B cell (primary cell): ENCODE data around the gene FADS1. TPM values are rescaled to one million over a fixed set of nuclear protein-coding genes. Genes with fewer than 3 reads are reported as not detected.

Source experiments
- ATAC-seq: fragments of 200-7000 bp; cut with Tn5 transposase; one replicate; pipeline ENCODE4 v1.10.0; 2021; ENCODE audit warnings: low read depth, mild to moderate bottlenecking, moderate number of reproducible peaks, moderate library complexity
- CTCF ChIA-PET: fragments of 350-600 bp; sonication (Branson Sonifier 250); formaldehyde crosslinking; loops from one replicate; lab custom pipeline; 2021; ENCODE audit warnings: antibody characterized with exemption, inconsistent platforms; lab: Charles Lee
- POLR2A ChIA-PET: fragments of 350-600 bp; sonication (Branson Sonifier 250); formaldehyde crosslinking; loops from one replicate; lab custom pipeline; 2021; ENCODE audit warnings: antibody characterized with exemption; lab: Charles Lee
- DNase-seq: peaks from one replicate; pipeline ENCODE4 v3.0.0; 2013
- H2AFZ ChIP-seq: 2 replicates; pipeline ENCODE4 v1.6.1; 2012; ENCODE audit warnings: mild to moderate bottlenecking, low read depth, low read length; ENCODE audit not compliant: insufficient read depth, poor library complexity, severe bottlenecking
- H3K27ac ChIP-seq, 2 donors: 1 replicate in 1 of 2; 2 replicates in 1 of 2; pipeline ENCODE4 v1.5.1; 2012 to 2013; ENCODE audit warnings: low read length in 2 of 2, mild to moderate bottlenecking in 2 of 2, moderate library complexity in 1 of 2
- H3K27me3 ChIP-seq, 4 experiments: fragments of 200-600 bp in 1 of 4; sonication (generic) in 1 of 4; replicated peaks in 1 of 4; 1 replicate in 2 of 4; 2 replicates in 2 of 4; pipeline versions ENCODE4 v1.6.1 to v1.7.0; 2013 to 2016; ENCODE audit warnings: low read length in 3 of 4, mild to moderate bottlenecking in 2 of 4, mixed read lengths in 1 of 4, moderate library complexity in 1 of 4; ENCODE audit not compliant: insufficient read depth in 4 of 4, control insufficient read depth in 3 of 4; ENCODE audit errors: control extremely low read depth in 1 of 4
- H3K36me3 ChIP-seq, 2 experiments: replicated peaks in 1 of 2; 1 replicate in 1 of 2; 2 replicates in 1 of 2; pipeline versions ENCODE4 v1.6.1 to v1.7.1; 2013; ENCODE audit warnings: low read length in 1 of 2; ENCODE audit not compliant: insufficient read depth in 2 of 2, control insufficient read depth in 1 of 2; ENCODE audit errors: control extremely low read depth in 1 of 2, extremely low read depth in 1 of 2
- H3K4me1 ChIP-seq, 2 donors: fragments of 200-600 bp in 1 of 2; sonication (generic) in 1 of 2; 1 replicate in 1 of 2; 2 replicates in 1 of 2; pipeline versions ENCODE4 v1.5.1 to v1.6.1; 2013 to 2017; ENCODE audit warnings: low read length in 2 of 2; ENCODE audit not compliant: control insufficient read depth in 2 of 2, insufficient read depth in 2 of 2
- H3K4me2 ChIP-seq: replicated peaks from 2 replicates; pipeline ENCODE3; 2012; ENCODE audit warnings: mild to moderate bottlenecking, low read depth, low read length; ENCODE audit not compliant: poor library complexity, severe bottlenecking
- H3K4me3 ChIP-seq, 5 experiments: fragments of 200-600 bp in 1 of 5; sonication (generic) in 1 of 5; 1 replicate in 3 of 5; 2 replicates in 2 of 5; pipeline versions ENCODE4 v1.5.1 to v1.7.0; 2011 to 2016; ENCODE audit warnings: low read length in 4 of 5, mild to moderate bottlenecking in 4 of 5, low read depth in 2 of 5, control low read depth in 1 of 5, moderate library complexity in 1 of 5; ENCODE audit not compliant: insufficient read depth in 1 of 5; ENCODE audit errors: control extremely low read depth in 1 of 5, extremely low read depth in 1 of 5
- H3K79me2 ChIP-seq: fragments of 200-600 bp; sonication (generic); one replicate; pipeline ENCODE4 v1.6.0; 2016; ENCODE audit warnings: low read length; ENCODE audit not compliant: control insufficient read depth, insufficient read depth
- H3K9ac ChIP-seq: fragments of 200-600 bp; sonication (generic); 2 replicates; pipeline ENCODE4 v1.6.1; 2017; ENCODE audit warnings: mild to moderate bottlenecking, low read length, moderate library complexity
- H3K9me3 ChIP-seq, 3 donors: one replicate each; pipeline versions ENCODE4 v1.6.1 to v1.7.1; 2013; ENCODE audit warnings: low read length in 2 of 3; ENCODE audit not compliant: control insufficient read depth in 2 of 3, insufficient read depth in 1 of 3; ENCODE audit errors: control extremely low read depth in 1 of 3
- H4K20me1 ChIP-seq: 2 replicates; pipeline ENCODE4 v1.6.0; 2012; ENCODE audit warnings: mild to moderate bottlenecking, low read length; ENCODE audit not compliant: insufficient read depth, control insufficient read depth, poor library complexity, severe bottlenecking
- H3K27ac Mint-ChIP-seq: one replicate; pipeline ENCODE4 v1.8.0; 2021; ENCODE audit warnings: mixed read lengths
- H3K27me3 Mint-ChIP-seq: one replicate; pipeline ENCODE4 v1.8.0; 2021; ENCODE audit warnings: mixed read lengths
- H3K4me1 Mint-ChIP-seq: one replicate; pipeline ENCODE4 v1.8.0; 2021; ENCODE audit warnings: mixed read lengths
- H3K4me3 Mint-ChIP-seq: one replicate; pipeline ENCODE4 v1.8.0; 2021; ENCODE audit warnings: mixed read lengths
- H3K9me3 Mint-ChIP-seq: one replicate; pipeline ENCODE4 v1.8.0; 2022; ENCODE audit warnings: mixed read lengths; ENCODE audit not compliant: insufficient read depth
- CTCF ChIP-seq: fragments of 200-600 bp; IDR thresholded peaks from one replicate; pipeline ENCODE4 v1.8.0; 2022; ENCODE audit warnings: antibody characterized with exemption, mild to moderate bottlenecking
- EZH2 ChIP-seq: IDR thresholded peaks from 2 replicates; pipeline ENCODE4 v1.6.1; 2012; ENCODE audit warnings: borderline replicate concordance, low read depth, mild to moderate bottlenecking, moderate library complexity, low read length; ENCODE audit not compliant: insufficient read depth, poor library complexity, severe bottlenecking
- WGBS: methylation state at CpG from one replicate; pipeline ENCODE4 v1.1.5; 2013; ENCODE audit warnings: missing lambda C conversion rate; ENCODE audit not compliant: insufficient coverage; 5-methylcytosine and 5-hydroxymethylcytosine counted together
- intact Hi-C: fragments of 100-400 bp; cut with micrococcal nuclease; formaldehyde crosslinking; loops from one replicate; pipeline ENCODE4 v1.10.0; 2022
- polyA plus RNA-seq: library from polyadenylated mRNA; depleted of rRNA; stranded (reverse); fragments of >200 nt; gene quantifications from 2 replicates; pipeline ENCODE4 v1.2.3, GENCODE V29; 2012
- total RNA-seq, 2 donors: library from RNA; stranded (reverse); fragments of 120-200 nt in 1 of 2; gene quantifications; 1 replicate in 1 of 2; 2 replicates in 1 of 2; pipeline versions ENCODE4 v1.2.3 to v1.2.4, GENCODE V29; 2013 to 2022

FADS1 gene
- total and polyA plus RNA-seq, 2 donors (not counting 1 experiment from before 2014, with no cell fraction given): 0.39 to 15.6 TPM

- Histone ChIP-seq H3K27ac (no peak overlapping the region), H3K79me2 (no peaks in the 10 kb centered on the region), H3K4me1 (no peaks in the 10 kb centered on the region), H3K9ac (no peak overlapping the region), H3K4me2 (no peak overlapping the region), H4K20me1 (no peaks in the 10 kb centered on the region), H2AFZ (no peak overlapping the region), H3K27me3 (no peaks in the 10 kb centered on the region), H3K4me3 (no peak overlapping the region), H3K9me3 (no peaks in the 10 kb centered on the region), H3K36me3 (no peaks in the 10 kb centered on the region)
- POLR2A ChIA-PET: no interaction called here
- ATAC-seq: no peak
- Mint-ChIP-seq H3K27ac (no peak overlapping the region), H3K4me1 (peaks cover under 1% of the 10 kb centered on the region), H3K27me3 (peaks cover 7% of the 10 kb centered on the region), H3K4me3 (no peak overlapping the region), H3K9me3 (no peaks in the 10 kb centered on the region)
- DNase-seq: no peak
- intact Hi-C loops: no loop called here
- CTCF ChIA-PET: no interaction called here
- whole genome bisulfite sequencing: 80% methylated on average over 10 of the region's 10 CpGs
- TF ChIP-seq EZH2 (no peak), CTCF (no peak)
Measured at GRCh38 chr11:61762223-61762615, 54.6 kb downstream of the FADS1 start.

- CTCF ChIA-PET: no interaction called here
- Histone ChIP-seq H3K9ac (no peak overlapping the region), H3K36me3 (no peaks in the 10 kb centered on the region), H3K9me3 (no peaks in the 10 kb centered on the region), H3K79me2 (no peaks in the 10 kb centered on the region), H3K27me3 (no peaks in the 10 kb centered on the region), H3K4me1 (peaks cover 0 to 1% of the 10 kb centered on the region in 2 donors), H3K4me3 (no peak overlapping the region), H3K4me2 (no peak overlapping the region), H2AFZ (no peak overlapping the region), H4K20me1 (no peaks in the 10 kb centered on the region), H3K27ac (no peak overlapping the region)
- ATAC-seq (no peak), DNase-seq (no peak)
- no peak for TF ChIP-seq EZH2
- TF ChIP-seq CTCF: no peak
- 89% methylated on average over 10 of the region's 11 CpGs for WGBS
- Mint-ChIP-seq H3K4me3 (no peak overlapping the region), H3K9me3 (no peaks in the 10 kb centered on the region), H3K4me1 (peaks cover 4% of the 10 kb centered on the region), H3K27ac (no peak overlapping the region), H3K27me3 (peaks cover 7% of the 10 kb centered on the region)
- intact Hi-C loops: no loop called here
- POLR2A ChIA-PET: no interaction called here
Measured at GRCh38 chr11:61761440-61762222, 55.2 kb downstream of the FADS1 start.
